LNCaP clone FGC (cell line): ENCODE data around the gene TLX1.

Experiments used
- DNase-seq: peaks from one replicate; pipeline ENCODE4 v3.0.0-alpha.2; 2011; ENCODE audit warnings: low read depth
- H3K4me3 ChIP-seq: 2 replicates; pipeline ENCODE4 v1.5.1; 2011; ENCODE audit warnings: mild to moderate bottlenecking, low read depth, low read length, control low read depth
- CTCF ChIP-seq: IDR thresholded peaks from 2 replicates; pipeline ENCODE4 v1.5.1; 2012; ENCODE audit warnings: mild to moderate bottlenecking; ENCODE audit not compliant: control insufficient read depth, insufficient read depth; ENCODE audit errors: extremely low read depth

TLX1 gene

GRCh38 chr10:101126684-101127628 lies 4.1 kb upstream of the TLX1 start:
- no peak for DNase-seq
- no peak for TF ChIP-seq CTCF
- no peak overlapping the region for H3K4me3 ChIP-seq

- no peak overlapping the region for H3K4me3 ChIP-seq
- no peak for DNase-seq
- TF ChIP-seq CTCF = no peak
These were observed 959 bp upstream of the TLX1 start for GRCh38 chr10:101130141-101130540.

GRCh38 chr10:101131962-101132635 lies 999 bp downstream of the TLX1 start:
- no peak for TF ChIP-seq CTCF
- no peak overlapping the region for H3K4me3 ChIP-seq
- no peak for DNase-seq

GRCh38 chr10:101132636-101133473 lies 1.8 kb downstream of the TLX1 start:
- no peak overlapping the region for H3K4me3 ChIP-seq
- no peak for DNase-seq
- no peak for TF ChIP-seq CTCF

DNA sequence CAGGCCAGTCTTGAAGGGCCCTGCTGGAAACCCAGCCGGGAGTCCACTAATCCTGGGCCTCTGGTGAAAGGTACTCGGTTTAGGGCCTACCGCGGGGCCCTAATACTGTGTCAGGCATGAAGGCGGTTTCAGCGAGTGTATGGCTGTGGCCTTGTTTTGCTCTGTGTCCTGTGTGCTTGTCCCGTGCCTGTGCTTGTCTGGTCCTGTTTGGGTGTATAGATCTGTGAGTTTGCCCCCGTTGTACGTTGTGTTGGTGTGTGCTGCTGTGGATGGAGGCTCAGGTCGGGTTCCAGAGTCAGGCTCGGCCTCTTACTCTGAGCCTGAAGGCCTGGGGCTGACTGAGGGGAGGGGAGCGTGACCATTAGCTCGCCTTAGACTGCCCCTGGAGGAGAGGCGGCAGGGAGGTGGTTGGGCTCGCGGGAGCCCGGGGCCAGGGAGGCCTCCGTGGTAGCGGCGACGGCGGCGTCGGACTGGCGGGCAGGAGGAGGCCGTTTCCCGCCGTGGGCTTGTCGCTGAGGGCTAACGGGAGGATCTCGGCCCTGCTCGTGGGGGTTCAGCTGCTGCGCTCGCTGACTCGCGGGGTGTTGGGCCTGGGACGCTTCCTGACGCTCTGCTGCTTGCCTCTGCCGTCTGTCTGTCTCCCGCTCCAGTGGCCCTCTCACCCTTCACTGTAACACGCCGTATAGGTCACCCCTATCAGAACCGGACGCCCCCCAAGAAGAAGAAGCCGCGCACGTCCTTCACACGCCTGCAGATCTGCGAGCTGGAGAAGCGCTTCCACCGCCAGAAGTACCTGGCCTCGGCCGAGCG lies 2.6 kb downstream of the TLX1 start:
- TF ChIP-seq CTCF = no peak
- no peak overlapping the region for H3K4me3 ChIP-seq

DNA sequence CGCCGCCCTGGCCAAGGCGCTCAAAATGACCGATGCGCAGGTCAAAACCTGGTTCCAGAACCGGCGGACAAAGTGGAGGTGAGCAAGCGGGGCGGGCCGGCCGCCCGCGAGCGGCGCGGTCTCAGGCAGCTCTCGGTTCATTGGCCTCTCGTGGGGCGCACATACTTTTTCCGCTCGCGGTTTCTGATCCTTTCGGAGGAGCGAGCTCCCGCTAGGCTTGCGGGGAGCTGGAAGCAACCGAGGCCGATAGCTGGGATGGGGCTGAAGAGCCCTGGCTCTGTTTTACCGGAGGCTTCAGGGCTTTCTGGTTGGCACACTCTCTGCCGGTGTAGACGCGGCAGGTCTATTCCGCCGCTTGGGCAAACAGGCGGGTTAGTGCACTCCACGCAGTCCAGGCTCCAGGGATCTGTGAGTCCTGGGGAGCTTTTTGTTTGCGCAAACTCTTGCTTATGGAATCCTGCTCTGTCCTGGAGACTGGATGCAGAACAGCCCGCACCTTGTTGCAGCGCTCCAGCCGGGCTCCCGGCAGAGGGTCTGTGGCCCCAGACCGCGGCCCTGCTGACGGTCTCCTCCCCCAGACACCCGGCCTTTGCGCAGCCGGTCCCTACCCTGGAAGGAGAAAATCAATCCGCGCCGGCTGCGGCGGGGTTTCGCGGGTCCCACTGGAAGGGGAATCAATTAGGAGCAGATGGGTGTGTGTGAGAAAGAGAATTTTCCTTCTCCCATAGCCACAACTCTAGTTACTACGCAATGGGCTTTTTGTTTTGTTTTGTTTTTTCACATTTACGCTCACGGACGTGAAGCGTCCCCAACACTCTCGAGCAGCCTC lies 3.4 kb downstream of the TLX1 start:
- DNase-seq = no peak

More for the DNA sequence above, 2.6 kb downstream of the TLX1 start:
- no peak for DNase-seq

More for the DNA sequence above, 3.4 kb downstream of the TLX1 start:
- no peak overlapping the region for H3K4me3 ChIP-seq
- no peak for TF ChIP-seq CTCF
